GM21825 (cell line): ENCODE results near the gene OR13J1.

Source experiments
- ATAC-seq: cut with Tn5 transposase; IDR thresholded peaks from one replicate; pipeline ENCODE4 v1.9.1; 2021; ENCODE audit warnings: mild to moderate bottlenecking, moderate library complexity; ENCODE audit not compliant: unreplicated experiment

The OR13J1 gene

GRCh38 chr9:35835216-35835632 is 35.0 kb downstream of the OR13J1 start:
- no peak for ATAC-seq

GRCh38 chr9:35834260-35835215 is 35.7 kb downstream of the OR13J1 start:
- no peak for ATAC-seq

GRCh38 chr9:35832814-35833213 is 37.4 kb downstream of the OR13J1 start:
- ATAC-seq, result no peak

- no peak for ATAC-seq
Measured at GRCh38 chr9:35831040-35831439, 39.2 kb downstream of the OR13J1 start.

GRCh38 chr9:35829764-35830096 is 40.5 kb downstream of the OR13J1 start:
- ATAC-seq, result no peak

- ATAC-seq, result peak; percentile 67
Measured at GRCh38 chr9:35829084-35829763, 41.0 kb downstream of the OR13J1 start, which contains the start of gene TMEM8B. Gene TMEM8B (plus strand): TSS chr9:35829228. CDS start chr9:35829448, 220 bp downstream.

GRCh38 chr9:35828716-35829083 is 41.5 kb downstream of the OR13J1 start, which contains the start of gene FAM221B:
Gene FAM221B (minus strand): TSS chr9:35828732. CDS start chr9:35826161, 2,571 bp downstream.
- ATAC-seq, result peak; percentile 7

- no peak for ATAC-seq
Measured at GRCh38 chr9:35827486-35827885, 42.7 kb downstream of the OR13J1 start.

- peak; percentile 40 for ATAC-seq
Measured at GRCh38 chr9:35826071-35826701, 44.0 kb downstream of the OR13J1 start.

- no peak for ATAC-seq
Measured at GRCh38 chr9:35822926-35823325, 47.3 kb downstream of the OR13J1 start.

GRCh38 chr9:35820076-35820475 is 50.1 kb downstream of the OR13J1 start:
- ATAC-seq, result no peak
